Heart left ventricle (tissue), 16 donors: ENCODE data around the gene C8G. TPM values are rescaled to one million over a fixed set of nuclear protein-coding genes. Genes with fewer than 3 reads are reported as not detected.
A peak's percentile ranks its signal among the peaks of the same experiment; 100 is the strongest.

Experiments used
- ATAC-seq, 4 donors: fragments of 200-7000 bp; cut with Tn5 transposase; one replicate each; pipeline ENCODE4 v1.9.1; 2020 to 2022; ENCODE audit warnings: moderate library complexity in 4 of 4, mild to moderate bottlenecking in 3 of 4, moderate number of reproducible peaks in 1 of 4
- DNase-seq, 5 donors: peaks; one replicate each; pipeline ENCODE4 v3.0.0-alpha.2; 2020
- H3K27ac ChIP-seq, 12 donors: fragments of 200-600 bp; sonication (generic) in 4 of 12; one replicate each; pipeline versions ENCODE4 v1.5.0 to v1.8.0; 2016 to 2022; ENCODE audit warnings: mild to moderate bottlenecking in 2 of 12
- H3K27me3 ChIP-seq, 9 donors: fragments of 200-600 bp; sonication (generic) in 2 of 9; one replicate each; pipeline versions ENCODE4 v1.5.1 to v1.8.0; 2016 to 2022; ENCODE audit warnings: mild to moderate bottlenecking in 3 of 9
- H3K36me3 ChIP-seq, 9 donors: fragments of 200-600 bp; sonication (generic) in 2 of 9; one replicate each; pipeline versions ENCODE4 v1.5.0 to v1.8.0; 2018 to 2022; ENCODE audit warnings: mild to moderate bottlenecking in 2 of 9
- H3K4me1 ChIP-seq, 12 donors: fragments of 200-600 bp; sonication (generic) in 4 of 12; one replicate each; pipeline versions ENCODE4 v1.5.0 to v1.8.0; 2016 to 2022; ENCODE audit warnings: mild to moderate bottlenecking in 3 of 12
- H3K4me3 ChIP-seq, 12 donors: fragments of 200-600 bp; sonication (generic) in 4 of 12; one replicate each; pipeline versions ENCODE4 v1.5.0 to v1.8.0; 2017 to 2022; ENCODE audit warnings: mild to moderate bottlenecking in 9 of 12, moderate library complexity in 4 of 12
- H3K9me3 ChIP-seq, 12 donors: fragments of 200-600 bp; sonication (generic) in 4 of 12; one replicate each; pipeline versions ENCODE4 v1.5.0 to v1.8.0; 2016 to 2022; ENCODE audit warnings: mild to moderate bottlenecking in 1 of 12
- POLR2A ChIP-seq, 2 donors: fragments of 450-650 bp; IDR thresholded peaks; one replicate each; pipeline ENCODE4 v1.6.1; 2017; ENCODE audit warnings: antibody characterized with exemption in 2 of 2, mild to moderate bottlenecking in 2 of 2, moderate library complexity in 2 of 2
- WGBS, 4 donors: extraction: QIAGEN DNeasy Blood & Tissue Kit in 2 of 4; methylation state at CpG; one replicate each; pipeline versions ENCODE4 v1.1.5 to v1.1.7; 2013 to 2018; 5-methylcytosine and 5-hydroxymethylcytosine counted together
- intact Hi-C, 10 donors: fragments of 100-400 bp; cut with DNase I; formaldehyde crosslinking; loops; one replicate each; pipeline versions ENCODE4 v1.11.1 to v1.14.2; 2022
- polyA plus RNA-seq, 2 donors: library from polyadenylated mRNA; stranded (reverse); fragments of 200-250 nt; gene quantifications; one replicate each; pipeline ENCODE4 v1.2.3, GENCODE V29; 2013
- total RNA-seq, 9 donors: library from RNA; depleted of rRNA in 2 of 9; stranded (reverse); fragments of >200 nt in 2 of 9; fragmentation: NEBNext Ultra II Directional in 3 of 9; extraction: Animal tissue kit (Norgen Biotek cat#: 25700) in 3 of 9; gene quantifications; one replicate each; pipeline versions ENCODE4 v1.1.0 to v1.2.4, GENCODE V29; 2016 to 2023
- TF ChIP-seq, protein P1 (sequence below), 12 donors: fragments of 200-600 bp; sonication (generic) in 4 of 12; IDR thresholded peaks; one replicate each; pipeline versions ENCODE4 v1.5.0 to v1.8.0; 2018 to 2022; ENCODE audit warnings: antibody characterized with exemption in 12 of 12, mild to moderate bottlenecking in 5 of 12
- donor health status: ischemic (EF 13 %, LVEDD 7.1; RV severe dilation, severe dysfunction).
- donor health status: healthy with polysubstance abuse.
- donor health status: DM: no; HTN: yes; CAD: no.
- donor health status: DM: no; HTN: no; CAD: no.
- donor health status: ischemic (EF 25% LVEDD 6.9; RV normal size, moderate dysfunction).
- donor health status: ischemic (EF 25% LVEDD 5.7; RV mildly dilated, moderate dysfunction).
- donor health status: healthy.
- donor health status: DM: yes; HTN: yes; CAD: no.
- donor health status: ischemic (EF 35%, LVEDD 5.7; RV mildly dilated, moderate dysfunction).
- donor health status: nonischemic (EF 11% LVEDD 7.7; RV severe dilation, severe dysfunction).
- donor health status: DM: yes; HTN: yes; CAD: no.
- donor health status: PGD.
- donor health status: ischemic (EF 29% LVEDD 5.4; RV normal size, mild dysfunction).
- donor health status: nonischemic (EF 23%, LVEDD 6.1; RV moderate dilation, normal function).

C8G gene
- total and polyA plus RNA-seq, 11 donors = 1.0 to 3.7 (median 1.5) TPM; not detected in 2

DNA sequence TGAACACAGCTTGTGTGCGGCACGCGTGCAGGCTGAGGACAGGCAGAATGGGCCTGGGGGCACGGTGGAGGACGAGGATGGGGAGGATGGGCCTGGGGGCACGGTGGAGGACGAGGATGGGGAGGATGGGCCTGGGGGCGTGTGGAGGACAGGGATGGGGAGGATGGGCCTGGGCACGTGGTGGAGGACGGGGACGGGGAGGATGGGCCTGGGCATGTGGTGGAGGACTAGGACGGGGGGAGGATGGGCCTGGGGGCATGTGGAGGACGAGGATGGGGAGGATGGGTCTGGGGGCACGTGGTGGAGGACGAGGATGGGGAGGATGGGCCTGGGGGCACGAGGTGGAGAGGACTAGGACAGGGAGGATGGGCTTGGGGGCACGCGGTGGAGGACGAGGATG lies 22.5 kb upstream of the C8G start:
- peak overlapping the region in 11 of 12 donors; percentile 29 to 90 (median 72) for H3K27ac ChIP-seq
- H3K4me3 ChIP-seq = no peak overlapping the region
- DNase-seq (no peak), ATAC-seq (no peak)
- no peaks in the 10 kb centered on the region for H3K27me3 ChIP-seq
- TF ChIP-seq POLR2A (IDR thresholded peaks at IDR 0.05) = no peak
- TF ChIP-seq, protein P1, sequence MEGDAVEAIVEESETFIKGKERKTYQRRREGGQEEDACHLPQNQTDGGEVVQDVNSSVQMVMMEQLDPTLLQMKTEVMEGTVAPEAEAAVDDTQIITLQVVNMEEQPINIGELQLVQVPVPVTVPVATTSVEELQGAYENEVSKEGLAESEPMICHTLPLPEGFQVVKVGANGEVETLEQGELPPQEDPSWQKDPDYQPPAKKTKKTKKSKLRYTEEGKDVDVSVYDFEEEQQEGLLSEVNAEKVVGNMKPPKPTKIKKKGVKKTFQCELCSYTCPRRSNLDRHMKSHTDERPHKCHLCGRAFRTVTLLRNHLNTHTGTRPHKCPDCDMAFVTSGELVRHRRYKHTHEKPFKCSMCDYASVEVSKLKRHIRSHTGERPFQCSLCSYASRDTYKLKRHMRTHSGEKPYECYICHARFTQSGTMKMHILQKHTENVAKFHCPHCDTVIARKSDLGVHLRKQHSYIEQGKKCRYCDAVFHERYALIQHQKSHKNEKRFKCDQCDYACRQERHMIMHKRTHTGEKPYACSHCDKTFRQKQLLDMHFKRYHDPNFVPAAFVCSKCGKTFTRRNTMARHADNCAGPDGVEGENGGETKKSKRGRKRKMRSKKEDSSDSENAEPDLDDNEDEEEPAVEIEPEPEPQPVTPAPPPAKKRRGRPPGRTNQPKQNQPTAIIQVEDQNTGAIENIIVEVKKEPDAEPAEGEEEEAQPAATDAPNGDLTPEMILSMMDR (IDR thresholded peaks at IDR 0.05) = no peak
- peaks cover 0 to 61% (median 35%) of the 10 kb centered on the region in 12 donors for H3K4me1 ChIP-seq
- peaks cover 0 to 59% (median 22%) of the 10 kb centered on the region in 9 donors for H3K36me3 ChIP-seq
- H3K9me3 ChIP-seq = no peaks in the 10 kb centered on the region
- intact Hi-C loops = loop anchor here in 3 of 10 donors (5.0 to 10.0 kb wide), 2 partner anchors 35 to 58 kb away; partner anchors contain the start of genes EDF1 (in 2 of the 3) and TRAF2 (in 1 of the 3)
- 88 to 93% (median 90%) methylated on average over 19 of the region's 19 CpGs for WGBS, 4 donors

DNA sequence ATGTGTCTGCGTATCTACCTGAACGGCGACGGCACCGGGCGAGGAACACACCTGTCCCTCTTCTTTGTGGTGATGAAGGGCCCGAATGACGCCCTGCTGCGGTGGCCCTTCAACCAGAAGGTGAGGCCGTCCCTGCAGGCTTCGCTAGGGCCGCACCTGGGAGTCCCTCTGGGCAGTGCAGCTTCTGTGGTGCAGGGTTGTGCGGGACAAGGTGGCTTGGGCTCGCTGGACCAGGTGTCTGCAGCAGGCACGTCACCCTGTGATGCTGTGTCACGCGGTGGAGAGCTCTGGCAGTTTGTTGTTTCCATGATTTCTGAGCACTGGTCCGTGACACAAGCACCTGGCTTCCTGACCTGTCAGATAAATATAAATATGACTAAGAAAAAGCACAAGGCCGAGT lies 21.2 kb upstream of the C8G start:
- Histone ChIP-seq H3K27ac (peak overlapping the region in 1 of 12 donors; percentile 76), H3K36me3 (peaks cover 0 to 56% (median 18%) of the 10 kb centered on the region in 9 donors), H3K4me1 (peaks cover 4 to 74% (median 48%) of the 10 kb centered on the region in 12 donors), H3K9me3 (no peaks in the 10 kb centered on the region), H3K27me3 (no peaks in the 10 kb centered on the region), H3K4me3 (no peak overlapping the region)
- ATAC-seq (no peak), DNase-seq (no peak)
- TF ChIP-seq POLR2A (IDR thresholded peaks at IDR 0.05) = no peak
- TF ChIP-seq, protein P1 (IDR thresholded peaks at IDR 0.05) = no peak
- intact Hi-C loops = loop anchor here in 5 of 10 donors (2.0 to 10.0 kb wide), 3 partner anchors 21 to 59 kb away; partner anchors contain the start of genes EDF1 (in 2 of the 5) and TRAF2 (in 1 of the 5)
- WGBS, 4 donors = 94 to 95% (median 94%) methylated on average over 8 to 19 of the region's 19 CpGs

DNA sequence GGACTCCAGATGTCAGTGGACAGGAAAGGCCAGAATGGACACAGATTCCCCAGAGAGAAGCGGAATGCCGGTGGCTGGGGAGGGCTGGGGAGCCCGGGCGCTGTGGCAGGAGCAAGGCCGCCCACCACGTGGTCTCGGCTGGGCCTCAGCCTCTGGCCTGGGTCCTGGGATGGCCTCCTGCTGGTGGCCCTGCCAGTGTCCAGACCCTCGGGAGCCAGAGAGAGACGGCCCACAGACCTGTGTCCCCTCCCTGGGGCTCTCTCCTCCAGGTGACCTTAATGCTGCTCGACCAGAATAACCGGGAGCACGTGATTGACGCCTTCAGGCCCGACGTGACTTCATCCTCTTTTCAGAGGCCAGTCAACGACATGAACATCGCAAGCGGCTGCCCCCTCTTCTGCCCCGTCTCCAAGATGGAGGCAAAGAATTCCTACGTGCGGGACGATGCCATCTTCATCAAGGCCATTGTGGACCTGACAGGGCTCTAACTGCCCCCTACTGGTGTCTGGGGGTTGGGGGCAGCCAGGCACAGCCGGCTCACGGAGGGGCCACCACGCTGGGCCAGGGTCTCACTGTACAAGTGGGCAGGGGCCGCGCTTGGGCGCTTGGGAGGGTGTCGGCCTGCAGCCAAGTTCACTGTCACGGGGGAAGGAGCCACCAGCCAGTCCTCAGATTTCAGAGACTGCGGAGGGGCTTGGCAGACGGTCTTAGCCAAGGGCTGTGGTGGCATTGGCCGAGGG lies 19.5 kb upstream of the C8G start:
- H3K9me3 ChIP-seq = no peaks in the 10 kb centered on the region
- DNase-seq (peak; percentile 64 to 76 (median 67)), ATAC-seq (peak in 3 of 4 donors; percentile 2 to 38 (median 8))
- WGBS, 4 donors = 39 to 55% (median 53%) methylated on average over 19 to 33 of the region's 33 CpGs
- intact Hi-C loops = loop anchor here in 6 of 10 donors (2.0 to 10.0 kb wide), 5 partner anchors 23 to 78 kb away; partner anchors contain the start of genes EDF1 (in 2 of the 6), TRAF2 (in 2 of the 6), MAMDC4 (in 1 of the 6) and PHPT1 (in 1 of the 6)
- H3K4me1 ChIP-seq = peaks cover 11 to 89% (median 62%) of the 10 kb centered on the region in 12 donors
- H3K27me3 ChIP-seq = no peaks in the 10 kb centered on the region
- H3K36me3 ChIP-seq = peaks cover 0 to 43% (median 8%) of the 10 kb centered on the region in 9 donors
- peak overlapping the region in 11 of 12 donors; percentile 35 to 82 (median 65) for H3K27ac ChIP-seq
- H3K4me3 ChIP-seq = no peak overlapping the region
- TF ChIP-seq, protein P1 (IDR thresholded peaks at IDR 0.05) = peak in 5 of 12 donors; percentile 7 to 29 (median 16)
- TF ChIP-seq POLR2A (IDR thresholded peaks at IDR 0.05) = no peak
